Measurements from ENCODE around the gene WBP4. TPM values are rescaled to one million over a fixed set of nuclear protein-coding genes. Genes with fewer than 3 reads are reported as not detected.

Gene WBP4
- total and polyA plus RNA-seq, 4 donors = 3.9 to 6.8 (median 5.5) TPM

- Histone ChIP-seq H3K9ac (ENCODE audit: low read depth in 1 of 2, low read length in 2 of 2) (no peak overlapping the region), H3K4me1 (ENCODE audit: control insufficient read depth in 4 of 4, insufficient read depth in 4 of 4, low read length in 3 of 4) (peaks cover 2 to 25% (median 13%) of the 10 kb centered on the region in 4 donors), H3K27ac (ENCODE audit: low read depth in 1 of 2, low read length in 2 of 2) (no peak overlapping the region), H3K27me3 (ENCODE audit: control insufficient read depth in 4 of 4, insufficient read depth in 4 of 4, low read length in 3 of 4) (no peaks in the 10 kb centered on the region), H3K9me3 (ENCODE audit: control insufficient read depth in 4 of 4, low read length in 3 of 4) (no peaks in the 10 kb centered on the region), H3K4me3 (ENCODE audit: low read depth in 1 of 3, low read length in 3 of 3) (no peak overlapping the region), H3K36me3 (ENCODE audit: control insufficient read depth in 4 of 4, insufficient read depth in 3 of 4, low read depth in 1 of 4, low read length in 3 of 4) (peaks cover 0 to 2% (median 0%) of the 10 kb centered on the region in 4 donors)
- no peak for TF ChIP-seq GABPA (IDR thresholded peaks at IDR 0.05 in 1 of 2, conservative IDR thresholded peaks at IDR 0.05 in 1 of 2)
- TF ChIP-seq FOXA2 (IDR thresholded peaks at IDR 0.05) = no peak
- TF ChIP-seq YY1 (IDR thresholded peaks at IDR 0.05) = no peak
- TF ChIP-seq JUND (IDR thresholded peaks at IDR 0.05) = no peak
- TF ChIP-seq SP1 (IDR thresholded peaks at IDR 0.05) = no peak
- TF ChIP-seq HNF4A (conservative IDR thresholded peaks at IDR 0.05) = no peak
- no peak for TF ChIP-seq TAF1 (conservative IDR thresholded peaks at IDR 0.05)
- no peak for TF ChIP-seq NR2F2 (IDR thresholded peaks at IDR 0.05)
- no peak for TF ChIP-seq REST (IDR thresholded peaks at IDR 0.05)
- no peak for TF ChIP-seq ZBTB33 (IDR thresholded peaks at IDR 0.05)
- no peak for TF ChIP-seq HNF4G (IDR thresholded peaks at IDR 0.05)
- TF ChIP-seq ATF3 (IDR thresholded peaks at IDR 0.05) = no peak
- TF ChIP-seq FOXA1 (IDR thresholded peaks at IDR 0.05) = no peak
- TF ChIP-seq RAD21 (IDR thresholded peaks at IDR 0.05) = no peak
- TF ChIP-seq CTCF (IDR thresholded peaks at IDR 0.05; ENCODE audit: low read depth, low read length, missing input control) = no peak
- TF ChIP-seq RXRA (IDR thresholded peaks at IDR 0.05) = no peak
- no peak for TF ChIP-seq MAX (IDR thresholded peaks at IDR 0.05)
- no peak for TF ChIP-seq EGR1 (IDR thresholded peaks at IDR 0.05; ENCODE audit: low read depth in 2 of 2)
- WGBS = 88% methylated on average over 4 of the region's 4 CpGs
- DNase-seq (ENCODE audit: low spot score) = no peak
These were observed 11.5 kb upstream of the WBP4 start for GRCh38 chr13:41049480-41050440.
